ENCODE results near the gene ITGA5.

DNA sequence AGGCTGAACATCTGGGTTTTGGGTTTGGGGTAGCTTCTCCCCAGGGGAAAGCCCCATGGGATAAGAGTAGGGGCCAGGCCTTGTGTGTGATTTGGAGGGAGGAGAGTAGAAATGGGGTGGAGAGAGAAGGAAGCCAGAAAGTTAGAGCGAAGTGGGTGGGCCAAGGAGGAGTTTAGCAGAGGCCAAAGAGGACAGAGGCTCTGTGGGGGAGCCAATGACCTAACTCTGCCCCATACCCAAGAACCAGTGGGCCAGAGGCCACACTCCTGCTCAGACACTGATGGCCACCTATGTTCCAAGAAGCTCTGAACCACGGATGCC lies 43.8 kb downstream of the ITGA5 start:
- TF ChIP-seq, protein P1, sequence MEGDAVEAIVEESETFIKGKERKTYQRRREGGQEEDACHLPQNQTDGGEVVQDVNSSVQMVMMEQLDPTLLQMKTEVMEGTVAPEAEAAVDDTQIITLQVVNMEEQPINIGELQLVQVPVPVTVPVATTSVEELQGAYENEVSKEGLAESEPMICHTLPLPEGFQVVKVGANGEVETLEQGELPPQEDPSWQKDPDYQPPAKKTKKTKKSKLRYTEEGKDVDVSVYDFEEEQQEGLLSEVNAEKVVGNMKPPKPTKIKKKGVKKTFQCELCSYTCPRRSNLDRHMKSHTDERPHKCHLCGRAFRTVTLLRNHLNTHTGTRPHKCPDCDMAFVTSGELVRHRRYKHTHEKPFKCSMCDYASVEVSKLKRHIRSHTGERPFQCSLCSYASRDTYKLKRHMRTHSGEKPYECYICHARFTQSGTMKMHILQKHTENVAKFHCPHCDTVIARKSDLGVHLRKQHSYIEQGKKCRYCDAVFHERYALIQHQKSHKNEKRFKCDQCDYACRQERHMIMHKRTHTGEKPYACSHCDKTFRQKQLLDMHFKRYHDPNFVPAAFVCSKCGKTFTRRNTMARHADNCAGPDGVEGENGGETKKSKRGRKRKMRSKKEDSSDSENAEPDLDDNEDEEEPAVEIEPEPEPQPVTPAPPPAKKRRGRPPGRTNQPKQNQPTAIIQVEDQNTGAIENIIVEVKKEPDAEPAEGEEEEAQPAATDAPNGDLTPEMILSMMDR (IDR thresholded peaks at IDR 0.05): no peak
- TF ChIP-seq POLR2A (IDR thresholded peaks at IDR 0.05): no peak
